CMK (cell line): ENCODE measurements around the gene WAPL.
"Not testable (repeated sequence)": the region's sequence is repeated elsewhere in the genome, so short reads cannot be mapped to it uniquely, and the experiment has no call there.

Source experiments
- DNase-seq: peaks from one replicate; pipeline ENCODE4 v3.0.0-alpha.2; 2010; ENCODE audit warnings: low read depth

The WAPL gene

GRCh38 chr10:86521678-86522509 lies at the start of gene WAPL:
Gene WAPL (minus strand): TSS chr10:86521792. CDS start chr10:86518069, 3,723 bp downstream.
- peak; percentile 68 for DNase-seq

- DNase-seq: no peak
Observed at GRCh38 chr10:86569335-86569734, 47.7 kb upstream of the WAPL start.

- DNase-seq: not testable (repeated sequence)
Observed at GRCh38 chr10:86566518-86566917, 44.9 kb upstream of the WAPL start.

- not testable (repeated sequence) for DNase-seq
Observed at GRCh38 chr10:86563338-86563737, 41.7 kb upstream of the WAPL start.

GRCh38 chr10:86558695-86559094 lies 37.1 kb upstream of the WAPL start:
- DNase-seq: not testable (repeated sequence)

GRCh38 chr10:86556933-86557649 lies 35.5 kb upstream of the WAPL start:
- no peak for DNase-seq

- no peak for DNase-seq
Observed at GRCh38 chr10:86556532-86556931, 34.9 kb upstream of the WAPL start.

- DNase-seq: no peak
Observed at GRCh38 chr10:86553639-86554038, 32.0 kb upstream of the WAPL start.

- no peak for DNase-seq
Observed at GRCh38 chr10:86553213-86553612, 31.6 kb upstream of the WAPL start.

- DNase-seq: no peak
Observed at GRCh38 chr10:86547296-86547695, 25.7 kb upstream of the WAPL start.

- no peak for DNase-seq
Observed at GRCh38 chr10:86545101-86545500, 23.5 kb upstream of the WAPL start.

- DNase-seq: no peak
Observed at GRCh38 chr10:86540016-86540415, 18.4 kb upstream of the WAPL start.

GRCh38 chr10:86538547-86538946 lies 17.0 kb upstream of the WAPL start:
- no peak for DNase-seq

- not testable (repeated sequence) for DNase-seq
Observed at GRCh38 chr10:86538040-86538439, 16.4 kb upstream of the WAPL start.

- no peak for DNase-seq
Observed at GRCh38 chr10:86536294-86536861, 14.8 kb upstream of the WAPL start.

GRCh38 chr10:86535132-86535882 lies 13.7 kb upstream of the WAPL start:
- no peak for DNase-seq

- DNase-seq: no peak
Observed at GRCh38 chr10:86533328-86533727, 11.7 kb upstream of the WAPL start.

- DNase-seq: not testable (repeated sequence)
Observed at GRCh38 chr10:86528736-86529135, 7.1 kb upstream of the WAPL start.

GRCh38 chr10:86526606-86527005 lies 5.0 kb upstream of the WAPL start:
- DNase-seq: no peak

- not testable (repeated sequence) for DNase-seq
Observed at GRCh38 chr10:86525713-86526112, 4.1 kb upstream of the WAPL start.

- no peak for DNase-seq
Observed at GRCh38 chr10:86524225-86524962, 2.8 kb upstream of the WAPL start.
